ENCODE measurements around the gene CCL3.
"Not testable (repeated sequence)": the region's sequence is repeated elsewhere in the genome, so short reads cannot be mapped to it uniquely, and the experiment has no call there.

The CCL3 gene

GRCh38 chr17:36087471-36087870 lies 2.5 kb downstream of the CCL3 start:
- DNase-seq (ENCODE audit: low read depth in 1 of 2, low spot score in 1 of 2), result not testable (repeated sequence)

GRCh38 chr17:36086791-36087190 lies 3.2 kb downstream of the CCL3 start:
- no peak for DNase-seq (ENCODE audit: low read depth in 1 of 2, low spot score in 1 of 2)

- DNase-seq (ENCODE audit: low read depth in 1 of 2, low spot score in 1 of 2), result no peak
Measured at GRCh38 chr17:36085765-36086164, 4.2 kb downstream of the CCL3 start.

- not testable (repeated sequence) for DNase-seq (ENCODE audit: low read depth in 1 of 2, low spot score in 1 of 2)
Measured at GRCh38 chr17:36083691-36084090, 6.3 kb downstream of the CCL3 start.

- DNase-seq (ENCODE audit: low read depth in 1 of 2, low spot score in 1 of 2), result peak in 1 of 2 donors; percentile 4
Measured at GRCh38 chr17:36082482-36083120, 7.3 kb downstream of the CCL3 start.

- DNase-seq (ENCODE audit: low read depth in 1 of 2, low spot score in 1 of 2), result not testable (repeated sequence)
Measured at GRCh38 chr17:36081681-36082471, 8.1 kb downstream of the CCL3 start.

- DNase-seq (ENCODE audit: low read depth in 1 of 2, low spot score in 1 of 2), result no peak
Measured at GRCh38 chr17:36074365-36074764, 15.6 kb downstream of the CCL3 start.

- peak in 1 of 2 donors; percentile 20 for DNase-seq (ENCODE audit: low read depth in 1 of 2, low spot score in 1 of 2)
Measured at GRCh38 chr17:36072431-36073121, 17.4 kb downstream of the CCL3 start.

- no peak for DNase-seq (ENCODE audit: low read depth in 1 of 2, low spot score in 1 of 2)
Measured at GRCh38 chr17:36071751-36072150, 18.2 kb downstream of the CCL3 start.

GRCh38 chr17:36070427-36070826 lies 19.5 kb downstream of the CCL3 start:
- no peak for DNase-seq (ENCODE audit: low read depth in 1 of 2, low spot score in 1 of 2)

GRCh38 chr17:36069136-36069535 lies 20.8 kb downstream of the CCL3 start:
- no peak for DNase-seq (ENCODE audit: low read depth in 1 of 2, low spot score in 1 of 2)

GRCh38 chr17:36068524-36068923 lies 21.4 kb downstream of the CCL3 start:
- no peak for DNase-seq (ENCODE audit: low read depth in 1 of 2, low spot score in 1 of 2)

GRCh38 chr17:36066365-36066985 lies 23.5 kb downstream of the CCL3 start:
- DNase-seq (ENCODE audit: low read depth in 1 of 2, low spot score in 1 of 2), result no peak

- DNase-seq (ENCODE audit: low read depth in 1 of 2, low spot score in 1 of 2), result no peak
Measured at GRCh38 chr17:36063786-36064541, 26.0 kb downstream of the CCL3 start, which contains the start of gene CCL18. Gene CCL18 (plus strand): TSS chr17:36064272. CDS start chr17:36064343, 71 bp downstream.

- DNase-seq (ENCODE audit: low read depth in 1 of 2, low spot score in 1 of 2), result no peak
Measured at GRCh38 chr17:36060816-36061215, 29.1 kb downstream of the CCL3 start.

GRCh38 chr17:36059406-36059805 lies 30.5 kb downstream of the CCL3 start:
- DNase-seq (ENCODE audit: low read depth in 1 of 2, low spot score in 1 of 2), result no peak

GRCh38 chr17:36057911-36058310 lies 32.0 kb downstream of the CCL3 start:
- no peak for DNase-seq (ENCODE audit: low read depth in 1 of 2, low spot score in 1 of 2)

- DNase-seq (ENCODE audit: low read depth in 1 of 2, low spot score in 1 of 2), result no peak
Measured at GRCh38 chr17:36055921-36056520, 33.9 kb downstream of the CCL3 start.

- DNase-seq (ENCODE audit: low read depth in 1 of 2, low spot score in 1 of 2), result no peak
Measured at GRCh38 chr17:36055171-36055570, 34.8 kb downstream of the CCL3 start.

- no peak for DNase-seq (ENCODE audit: low read depth in 1 of 2, low spot score in 1 of 2)
Measured at GRCh38 chr17:36049643-36050042, 40.3 kb downstream of the CCL3 start.

Measured in stimulated activated CD4-positive, alpha-beta T cell treated with anti-CD3 and anti-CD28 coated beads, Interleukin-15, amount 100 ng/mL, for 1 hour (primary cell).